Activated T-cell treated with anti-CD3 and anti-CD28 coated beads, Interleukin-2, amount 50 U/mL, for 72 hours (primary cell): ENCODE measurements around the gene RYR3. TPM values are rescaled to one million over a fixed set of nuclear protein-coding genes. Genes with fewer than 3 reads are reported as not detected.
"Not testable (repeated sequence)": the region's sequence is repeated elsewhere in the genome, so short reads cannot be mapped to it uniquely, and the experiment has no call there.

Source experiments
- ATAC-seq, 2 donors: fragments of 150-1000 bp; cut with Tn5 transposase; replicated peaks in 1 of 2; 2 replicates each; pipeline ENCODE4 v1.10.0; 2021; ENCODE audit warnings: moderate library complexity in 2 of 2, mild to moderate bottlenecking in 1 of 2
- DNase-seq, 2 donors: peaks; one replicate each; pipeline ENCODE4 v3.0.0; 2021 to 2022; ENCODE audit warnings: mixed read lengths in 1 of 2
- H3K27ac Mint-ChIP-seq: one replicate; pipeline ENCODE4 v1.8.0; 2022; ENCODE audit warnings: mild to moderate bottlenecking, moderate library complexity, mixed read lengths
- H3K27me3 Mint-ChIP-seq: one replicate; pipeline ENCODE4 v1.8.0; 2022; ENCODE audit warnings: low read depth, mixed read lengths
- H3K36me3 Mint-ChIP-seq, 2 donors: one replicate each; pipeline ENCODE4 v1.8.0; 2022; ENCODE audit warnings: mixed read lengths in 2 of 2, mild to moderate bottlenecking in 1 of 2; ENCODE audit not compliant: insufficient read depth in 2 of 2
- H3K4me1 Mint-ChIP-seq: one replicate; pipeline ENCODE4 v1.8.0; 2022; ENCODE audit warnings: low read depth, mixed read lengths
- H3K4me3 Mint-ChIP-seq, 2 donors: one replicate each; pipeline ENCODE4 v1.8.0; 2022; ENCODE audit warnings: mild to moderate bottlenecking in 2 of 2, mixed read lengths in 2 of 2, moderate library complexity in 2 of 2
- H3K9me3 Mint-ChIP-seq, 2 donors: one replicate each; pipeline ENCODE4 v1.8.0; 2022; ENCODE audit warnings: mixed read lengths in 2 of 2
- total RNA-seq, 2 donors: library from RNA; stranded (reverse); gene quantifications; one replicate each; pipeline ENCODE4 v1.2.3, GENCODE V29; 2022

RYR3 gene
- total RNA-seq, 2 donors from 2014 or later, result not detected

DNA sequence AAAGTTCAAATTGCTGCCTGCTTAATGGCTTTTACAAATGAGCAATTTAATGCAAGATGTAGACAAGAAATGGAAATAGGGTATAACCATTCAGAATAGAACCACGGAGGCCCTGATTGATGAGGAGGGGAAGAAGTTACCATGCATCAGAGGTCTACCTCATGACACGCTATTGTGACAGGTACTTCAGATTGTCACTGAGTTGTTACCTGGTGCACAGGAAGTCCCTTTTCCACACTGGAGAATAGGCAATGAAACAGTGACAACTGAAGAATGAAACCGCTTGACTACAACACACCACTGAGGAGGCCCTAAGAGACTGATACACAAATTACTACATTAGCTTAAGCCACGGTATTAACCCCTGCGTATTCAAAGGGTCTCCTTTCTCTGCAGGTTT lies 251.2 kb downstream of the RYR3 start:
- H3K27me3 Mint-ChIP-seq, result peaks cover 15% of the 10 kb centered on the region
- peaks cover 3% of the 10 kb centered on the region in 2 donors for H3K9me3 Mint-ChIP-seq
- no peak for ATAC-seq
- H3K4me1 Mint-ChIP-seq, result no peaks in the 10 kb centered on the region
- no peaks in the 10 kb centered on the region for H3K36me3 Mint-ChIP-seq
- H3K4me3 Mint-ChIP-seq, result no peak overlapping the region
- DNase-seq, result no peak
- no peak overlapping the region for H3K27ac Mint-ChIP-seq

DNA sequence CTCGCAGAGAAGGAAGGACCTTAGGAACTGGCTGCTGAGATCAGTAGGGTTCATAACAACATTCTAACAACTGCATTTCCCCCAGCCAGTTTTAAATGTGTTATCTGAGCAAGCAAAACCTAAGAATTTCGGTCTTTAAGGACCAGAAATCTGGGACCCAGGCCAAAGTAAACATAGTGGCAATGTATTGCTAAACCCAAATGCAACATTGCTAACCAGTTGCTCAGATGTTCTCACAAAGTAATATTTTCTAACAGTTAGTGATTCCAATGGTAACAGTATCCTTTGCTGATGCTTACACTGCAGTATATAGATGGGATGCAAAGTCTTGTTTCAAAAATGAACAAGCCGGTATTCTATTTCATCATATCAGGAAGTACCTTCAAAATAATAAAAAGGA lies 254.3 kb downstream of the RYR3 start:
- Mint-ChIP-seq H3K4me3 (no peak overlapping the region), H3K4me1 (no peaks in the 10 kb centered on the region), H3K27ac (no peak overlapping the region), H3K36me3 (no peaks in the 10 kb centered on the region), H3K9me3 (peaks cover 2 to 3% of the 10 kb centered on the region in 2 donors), H3K27me3 (peaks cover 18% of the 10 kb centered on the region)
- ATAC-seq (no peak), DNase-seq (no peak)

DNA sequence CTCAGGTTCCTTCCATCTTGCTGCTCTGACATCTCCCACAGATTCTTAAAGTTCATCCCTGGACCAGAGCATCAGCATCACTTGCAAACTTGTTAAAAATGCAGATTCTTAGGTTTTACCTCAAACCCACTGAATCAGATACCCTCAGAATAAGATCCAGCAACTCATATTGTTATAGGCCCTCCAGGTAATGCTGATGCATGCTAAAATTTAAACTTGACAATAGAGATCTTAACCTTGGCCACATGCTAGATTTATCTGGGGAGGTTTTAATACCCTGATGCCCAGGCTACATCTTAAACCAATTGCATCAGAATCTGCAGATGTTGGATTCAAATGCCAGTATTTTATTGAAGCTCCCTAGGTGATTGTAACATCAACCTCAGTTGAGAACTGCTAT lies 256.9 kb downstream of the RYR3 start:
- H3K4me1 Mint-ChIP-seq, result no peaks in the 10 kb centered on the region
- H3K9me3 Mint-ChIP-seq, result peaks cover 2 to 3% of the 10 kb centered on the region in 2 donors
- no peak overlapping the region for H3K27ac Mint-ChIP-seq
- H3K36me3 Mint-ChIP-seq, result no peaks in the 10 kb centered on the region
- ATAC-seq, result no peak
- no peak for DNase-seq
- peaks cover 18% of the 10 kb centered on the region for H3K27me3 Mint-ChIP-seq
- H3K4me3 Mint-ChIP-seq, result no peak overlapping the region

GRCh38 chr15:33569036-33569435 lies 258.3 kb downstream of the RYR3 start:
- H3K4me3 Mint-ChIP-seq, result no peak overlapping the region
- no peaks in the 10 kb centered on the region for H3K4me1 Mint-ChIP-seq
- no peak for ATAC-seq
- no peak overlapping the region for H3K27ac Mint-ChIP-seq
- peaks cover 18% of the 10 kb centered on the region for H3K27me3 Mint-ChIP-seq
- H3K36me3 Mint-ChIP-seq, result no peaks in the 10 kb centered on the region
- DNase-seq, result no peak
- H3K9me3 Mint-ChIP-seq, result peaks cover 2 to 3% of the 10 kb centered on the region in 2 donors

DNA sequence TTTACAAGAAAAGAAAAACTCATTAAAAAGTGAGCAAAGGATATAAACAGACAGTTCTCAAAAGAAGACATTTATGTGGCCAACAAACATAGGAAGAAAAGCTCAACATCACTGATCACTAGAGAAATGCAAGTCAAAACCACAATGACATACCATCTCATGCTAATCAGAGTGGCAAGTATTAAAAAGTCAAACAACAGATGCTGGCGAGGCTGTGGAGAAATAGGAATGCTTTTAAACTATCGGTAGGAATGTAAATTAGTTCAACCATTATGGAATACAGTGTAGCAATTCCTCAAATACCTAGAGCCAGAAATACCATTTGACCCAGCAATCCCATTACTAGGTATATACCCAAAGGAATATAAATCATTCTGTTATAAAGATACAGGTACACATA lies 267.1 kb downstream of the RYR3 start:
- not testable (repeated sequence) for H3K4me3 Mint-ChIP-seq, H3K27ac Mint-ChIP-seq, DNase-seq, H3K4me1 Mint-ChIP-seq, ATAC-seq, H3K36me3 Mint-ChIP-seq, H3K9me3 Mint-ChIP-seq
- peaks cover 11% of the 10 kb centered on the region for H3K27me3 Mint-ChIP-seq

- ATAC-seq, result no peak
- no peak overlapping the region for H3K4me3 Mint-ChIP-seq
- no peak for DNase-seq
- H3K36me3 Mint-ChIP-seq, result no peaks in the 10 kb centered on the region
- peaks cover 7% of the 10 kb centered on the region for H3K27me3 Mint-ChIP-seq
- peaks cover 3 to 4% of the 10 kb centered on the region in 2 donors for H3K9me3 Mint-ChIP-seq
- no peak overlapping the region for H3K27ac Mint-ChIP-seq
- no peaks in the 10 kb centered on the region for H3K4me1 Mint-ChIP-seq
Measured at GRCh38 chr15:33580526-33580925, 269.8 kb downstream of the RYR3 start.

DNA sequence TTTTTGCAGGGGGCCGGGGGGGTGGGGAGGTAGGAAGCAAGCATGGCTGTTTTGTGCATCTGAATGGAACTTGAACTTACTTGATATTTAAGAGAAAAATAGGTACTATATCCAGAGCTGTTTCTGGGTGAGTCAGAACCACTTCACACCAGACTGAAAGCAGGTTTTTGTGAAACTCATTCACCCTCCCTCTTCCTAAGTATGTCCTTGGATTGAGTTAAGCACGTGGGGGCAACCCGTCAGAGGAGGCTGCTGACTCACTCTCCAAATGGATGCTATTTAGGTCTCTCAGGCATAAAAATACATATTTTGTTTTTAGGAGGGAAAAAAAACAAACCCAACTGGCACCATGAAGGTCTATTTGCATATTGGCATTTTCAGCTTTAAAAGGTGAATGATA lies 270.3 kb downstream of the RYR3 start:
- H3K9me3 Mint-ChIP-seq, result peaks cover 3% of the 10 kb centered on the region in 2 donors

DNA sequence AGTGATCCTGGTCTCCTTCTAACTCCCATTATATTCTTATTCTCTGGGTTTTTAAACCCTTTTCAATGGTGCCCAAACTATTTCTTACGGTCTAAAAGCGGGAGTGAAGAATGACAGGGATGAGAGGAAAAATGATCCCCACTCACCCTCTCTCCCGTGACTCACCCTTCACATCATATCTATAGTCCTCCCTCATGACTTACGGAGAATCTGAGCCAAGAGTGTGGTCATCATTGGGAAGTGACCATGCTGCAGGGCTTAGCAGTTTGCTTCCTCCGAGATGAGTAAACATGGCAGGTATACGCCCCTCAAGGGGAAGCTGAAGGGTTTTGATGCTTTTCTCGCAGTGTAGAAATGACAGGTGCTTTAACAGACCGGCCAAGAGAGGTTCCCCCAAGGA lies 274.0 kb downstream of the RYR3 start:
- H3K4me1 Mint-ChIP-seq, result no peaks in the 10 kb centered on the region
- no peak for ATAC-seq
- H3K9me3 Mint-ChIP-seq, result no peaks in the 10 kb centered on the region
- no peak overlapping the region for H3K27ac Mint-ChIP-seq
- H3K36me3 Mint-ChIP-seq, result no peaks in the 10 kb centered on the region
- peaks cover 4% of the 10 kb centered on the region for H3K27me3 Mint-ChIP-seq
- no peak for DNase-seq
- no peak overlapping the region for H3K4me3 Mint-ChIP-seq

More for the DNA sequence above, 270.3 kb downstream of the RYR3 start:
- H3K4me3 Mint-ChIP-seq, result no peak overlapping the region
- H3K27ac Mint-ChIP-seq, result no peak overlapping the region
- DNase-seq (no peak), ATAC-seq (no peak)
- peaks cover 7% of the 10 kb centered on the region for H3K27me3 Mint-ChIP-seq
- no peaks in the 10 kb centered on the region for H3K4me1 Mint-ChIP-seq
- H3K36me3 Mint-ChIP-seq, result no peaks in the 10 kb centered on the region

- Mint-ChIP-seq H3K4me3 (no peak overlapping the region), H3K4me1 (no peaks in the 10 kb centered on the region), H3K27me3 (peaks cover 9% of the 10 kb centered on the region), H3K27ac (no peak overlapping the region), H3K36me3 (no peaks in the 10 kb centered on the region), H3K9me3 (no peaks in the 10 kb centered on the region)
- ATAC-seq, result no peak
- no peak for DNase-seq
Measured at GRCh38 chr15:33586786-33587697, 276.3 kb downstream of the RYR3 start.

- ATAC-seq (no peak), DNase-seq (no peak)
- peaks cover 16% of the 10 kb centered on the region for H3K27me3 Mint-ChIP-seq
- H3K36me3 Mint-ChIP-seq, result no peaks in the 10 kb centered on the region
- H3K27ac Mint-ChIP-seq, result no peak overlapping the region
- no peaks in the 10 kb centered on the region for H3K4me1 Mint-ChIP-seq
- peaks cover 0 to 1% of the 10 kb centered on the region in 2 donors for H3K9me3 Mint-ChIP-seq
- no peak overlapping the region for H3K4me3 Mint-ChIP-seq
Measured at GRCh38 chr15:33587773-33588172, 277.0 kb downstream of the RYR3 start.

DNA sequence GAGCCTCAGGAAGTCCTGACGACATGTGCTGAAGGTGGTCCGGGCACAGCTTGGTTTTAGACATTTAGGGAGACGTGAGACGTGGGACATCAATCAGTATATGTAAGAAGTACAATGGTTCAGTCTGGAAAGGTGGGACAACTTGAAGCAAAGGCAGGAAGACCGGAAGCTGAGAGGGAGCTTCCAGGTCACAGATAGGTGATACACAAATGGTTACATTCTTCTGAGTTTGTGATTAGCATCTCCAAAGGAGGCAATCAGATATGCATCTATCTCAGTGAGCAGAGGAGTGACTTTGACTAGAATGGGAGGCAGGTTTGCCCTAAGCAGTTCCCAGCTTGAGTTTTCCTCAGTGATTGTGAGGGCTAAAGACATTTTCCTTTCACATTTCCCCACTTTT lies 282.1 kb downstream of the RYR3 start:
- no peak for DNase-seq
- ATAC-seq, result no peak
- Mint-ChIP-seq H3K4me1 (no peaks in the 10 kb centered on the region), H3K27me3 (peaks cover 17% of the 10 kb centered on the region), H3K36me3 (no peaks in the 10 kb centered on the region), H3K27ac (no peak overlapping the region), H3K4me3 (no peak overlapping the region), H3K9me3 (peaks cover 0 to 2% of the 10 kb centered on the region in 2 donors)

DNA sequence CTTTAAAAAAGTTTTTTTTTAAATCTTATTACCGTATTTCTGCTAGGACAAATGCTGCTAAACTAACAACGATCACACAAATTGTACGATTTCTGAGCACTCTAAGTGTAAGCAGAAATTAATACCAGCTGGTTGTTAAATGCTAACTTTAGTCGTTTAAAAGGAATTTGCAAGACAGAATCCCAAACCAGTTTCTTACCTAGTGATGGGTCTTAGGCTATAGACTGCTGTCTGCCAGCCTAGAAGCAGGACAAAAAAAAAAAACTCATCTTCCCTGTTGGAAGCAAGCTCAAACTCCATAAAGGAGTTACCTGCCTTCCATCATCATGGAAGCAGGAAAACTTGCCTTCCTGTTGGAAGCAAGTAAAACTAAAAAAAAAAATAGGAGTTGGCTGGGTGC lies 287.6 kb downstream of the RYR3 start:
- not testable (repeated sequence) for H3K36me3 Mint-ChIP-seq

DNA sequence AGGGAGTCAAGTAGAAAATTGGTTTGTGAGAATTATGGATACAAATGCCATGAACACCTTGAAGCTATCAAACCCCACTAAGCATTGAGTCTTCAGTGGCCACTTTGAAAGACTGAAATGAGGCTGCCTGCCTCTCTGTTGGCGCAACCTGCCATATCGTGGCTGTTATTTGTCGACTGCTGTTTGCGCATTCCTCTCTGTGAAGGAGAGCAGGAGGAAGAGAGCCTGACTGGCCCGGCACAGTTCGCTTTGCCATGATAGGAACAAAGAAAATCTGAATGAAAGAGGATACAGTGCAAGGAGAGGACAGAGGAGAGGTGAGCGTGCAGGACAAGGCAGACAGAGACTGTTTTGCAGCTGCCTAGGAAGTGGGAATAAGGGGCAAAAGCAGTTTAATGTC lies 289.4 kb downstream of the RYR3 start:
- H3K36me3 Mint-ChIP-seq, result no peaks in the 10 kb centered on the region
- peaks cover 10% of the 10 kb centered on the region for H3K27me3 Mint-ChIP-seq
- H3K4me3 Mint-ChIP-seq, result no peak overlapping the region
- ATAC-seq, result no peak
- peaks cover 0 to 4% of the 10 kb centered on the region in 2 donors for H3K9me3 Mint-ChIP-seq
- no peak for DNase-seq
- no peaks in the 10 kb centered on the region for H3K4me1 Mint-ChIP-seq
- H3K27ac Mint-ChIP-seq, result no peak overlapping the region

More for the DNA sequence above, 287.6 kb downstream of the RYR3 start:
- not testable (repeated sequence) for ATAC-seq, H3K27ac Mint-ChIP-seq, H3K4me1 Mint-ChIP-seq, H3K4me3 Mint-ChIP-seq, DNase-seq, H3K9me3 Mint-ChIP-seq, H3K27me3 Mint-ChIP-seq

- Mint-ChIP-seq H3K9me3 (peaks cover 0 to 4% of the 10 kb centered on the region in 2 donors), H3K4me1 (no peaks in the 10 kb centered on the region), H3K27ac (no peak overlapping the region), H3K36me3 (no peaks in the 10 kb centered on the region), H3K27me3 (peaks cover 10% of the 10 kb centered on the region), H3K4me3 (no peak overlapping the region)
- DNase-seq (no peak), ATAC-seq (no peak)
Measured at GRCh38 chr15:33601461-33601860, 290.7 kb downstream of the RYR3 start.
